A549 (cell line): ENCODE data around the gene RPN2.

Experiments
- RARB ChIP-seq: fragments of 250-450 bp; sonication (Bioruptor Pico); IDR thresholded peaks from 2 replicates; pipeline ENCODE4 v1.8.0; 2021; ENCODE audit warnings: mild to moderate bottlenecking, moderate library complexity
- RFX5 ChIP-seq: fragments of 450-650 bp; IDR thresholded peaks from 2 replicates; pipeline ENCODE4 v1.7.1; 2014; ENCODE audit warnings: antibody characterized with exemption, mild to moderate bottlenecking, moderate library complexity
- SMC3 ChIP-seq: fragments of >200 bp; sonication (Bioruptor Twin); formaldehyde crosslinking; IDR thresholded peaks from 3 replicates; pipeline ENCODE4 v1.6.1; 2018; ENCODE audit warnings: inconsistent platforms
- TF ChIP-seq, protein P1 (sequence below): fragments of >200 bp; sonication (Bioruptor Twin); formaldehyde crosslinking; IDR thresholded peaks from 3 replicates; pipeline ENCODE4 v1.5.1; 2016

DNA sequence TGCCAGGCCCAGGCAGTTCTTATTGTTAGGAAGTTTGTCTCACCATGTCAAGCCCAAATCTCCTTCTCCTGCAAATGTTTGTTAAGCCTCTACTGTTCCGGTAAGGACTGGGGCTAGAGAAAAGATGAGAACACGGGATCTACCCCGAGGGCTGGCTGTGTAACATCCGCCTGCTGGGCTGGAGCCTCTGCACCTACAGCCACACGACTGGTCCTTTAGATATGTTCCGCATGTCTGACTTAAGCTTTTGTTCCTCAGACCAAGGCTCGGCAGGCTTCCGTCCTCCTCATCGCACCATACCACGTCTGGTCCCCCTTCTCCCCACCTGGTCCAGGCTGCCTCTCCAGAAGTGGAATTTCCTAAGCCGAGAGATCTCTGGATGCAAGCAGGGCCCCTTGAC, 79.9 kb downstream of the RPN2 start:
- no peak for TF ChIP-seq SMC3
- TF ChIP-seq, protein P1, sequence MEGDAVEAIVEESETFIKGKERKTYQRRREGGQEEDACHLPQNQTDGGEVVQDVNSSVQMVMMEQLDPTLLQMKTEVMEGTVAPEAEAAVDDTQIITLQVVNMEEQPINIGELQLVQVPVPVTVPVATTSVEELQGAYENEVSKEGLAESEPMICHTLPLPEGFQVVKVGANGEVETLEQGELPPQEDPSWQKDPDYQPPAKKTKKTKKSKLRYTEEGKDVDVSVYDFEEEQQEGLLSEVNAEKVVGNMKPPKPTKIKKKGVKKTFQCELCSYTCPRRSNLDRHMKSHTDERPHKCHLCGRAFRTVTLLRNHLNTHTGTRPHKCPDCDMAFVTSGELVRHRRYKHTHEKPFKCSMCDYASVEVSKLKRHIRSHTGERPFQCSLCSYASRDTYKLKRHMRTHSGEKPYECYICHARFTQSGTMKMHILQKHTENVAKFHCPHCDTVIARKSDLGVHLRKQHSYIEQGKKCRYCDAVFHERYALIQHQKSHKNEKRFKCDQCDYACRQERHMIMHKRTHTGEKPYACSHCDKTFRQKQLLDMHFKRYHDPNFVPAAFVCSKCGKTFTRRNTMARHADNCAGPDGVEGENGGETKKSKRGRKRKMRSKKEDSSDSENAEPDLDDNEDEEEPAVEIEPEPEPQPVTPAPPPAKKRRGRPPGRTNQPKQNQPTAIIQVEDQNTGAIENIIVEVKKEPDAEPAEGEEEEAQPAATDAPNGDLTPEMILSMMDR, result no peak
- no peak for TF ChIP-seq RFX5
- no peak for TF ChIP-seq RARB (CRISPR knock-in tag)
